A549 (cell line): ENCODE measurements around the gene CHMP6.

Experiments
- EP300 ChIP-seq, 2 experiments: fragments of >200 bp; sonication (Bioruptor Twin); formaldehyde crosslinking; IDR thresholded peaks; 2 replicates in 1 of 2; 3 replicates in 1 of 2; pipeline ENCODE4 v1.6.1; 2016 to 2017
- ESRRA ChIP-seq: fragments of 150-350 bp; IDR thresholded peaks from 2 replicates; pipeline ENCODE4 v1.6.1; 2014; ENCODE audit warnings: mild to moderate bottlenecking, low read length, borderline replicate concordance
- MYC ChIP-seq: IDR thresholded peaks from 2 replicates; pipeline ENCODE4 v1.6.1; 2012; ENCODE audit warnings: mild to moderate bottlenecking, inconsistent platforms, low read length, improper control_type of control experiment, borderline replicate concordance
- PHF8 ChIP-seq: fragments of 200-600 bp; sonication (generic); IDR thresholded peaks from 2 replicates; pipeline ENCODE4 v1.6.1; 2016; ENCODE audit warnings: low read depth, mild to moderate bottlenecking, antibody characterized with exemption, moderate library complexity, borderline replicate concordance
- POLR2A ChIP-seq: IDR thresholded peaks from 2 replicates; pipeline ENCODE4 v1.6.1; 2012; ENCODE audit warnings: mild to moderate bottlenecking, low read length
- RCOR1 ChIP-seq: fragments of 150-350 bp; IDR thresholded peaks from 2 replicates; pipeline ENCODE4 v1.6.1; 2014; ENCODE audit warnings: antibody characterized with exemption, low read length, low read depth
- TF ChIP-seq, protein P1 (sequence below): fragments of >200 bp; sonication (Bioruptor Twin); formaldehyde crosslinking; IDR thresholded peaks from 3 replicates; pipeline ENCODE4 v1.5.1; 2016

DNA sequence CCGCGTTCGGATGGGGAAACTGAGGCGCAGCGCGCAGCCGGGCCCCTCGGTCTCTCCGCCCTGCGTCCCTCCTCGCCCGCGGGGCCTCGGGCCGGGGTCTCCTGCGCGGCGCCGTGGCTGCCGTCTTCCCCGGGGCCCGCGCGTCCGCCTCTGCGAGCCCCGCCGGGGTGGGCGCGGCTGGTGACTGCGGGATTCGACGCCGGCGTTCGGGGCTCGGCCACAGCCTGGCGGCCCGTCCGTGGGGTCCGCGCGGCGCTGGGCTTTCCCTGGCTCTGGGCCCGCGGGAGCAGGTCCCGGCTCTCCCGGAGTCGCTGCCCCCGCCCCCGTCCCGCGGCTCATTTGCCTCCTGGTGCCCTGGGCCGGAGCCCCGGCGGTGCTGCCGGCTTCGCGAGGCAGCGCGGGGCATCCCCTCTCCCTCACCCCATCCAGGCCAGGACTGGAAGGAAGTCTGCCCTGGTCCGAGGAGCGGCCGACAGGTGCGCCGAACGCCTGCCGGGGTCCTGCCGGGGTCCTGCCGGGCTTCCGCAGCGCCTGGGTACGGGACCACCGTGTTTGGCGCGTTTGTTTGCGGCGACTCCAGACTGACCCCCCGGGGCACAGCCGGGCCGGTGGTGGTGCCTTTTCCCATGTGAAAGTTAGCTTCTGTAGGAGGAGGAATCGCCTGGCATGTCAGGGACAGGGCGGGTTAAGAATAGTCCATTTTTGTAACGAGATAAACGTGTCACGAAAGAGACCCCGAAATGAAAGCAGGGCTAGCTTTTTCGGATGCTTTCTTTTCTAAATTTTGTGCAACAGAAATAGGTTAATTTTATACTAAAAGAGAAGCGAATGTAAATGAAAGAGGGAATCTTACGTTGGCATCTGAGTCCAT lies 671 bp downstream of the CHMP6 start:
- TF ChIP-seq PHF8 (no peak), ESRRA (no peak), POLR2A (no peak), MYC (no peak), EP300 (IDR thresholded peaks at IDR 0.05) (no peak), RCOR1 (no peak)
- TF ChIP-seq, protein P1, sequence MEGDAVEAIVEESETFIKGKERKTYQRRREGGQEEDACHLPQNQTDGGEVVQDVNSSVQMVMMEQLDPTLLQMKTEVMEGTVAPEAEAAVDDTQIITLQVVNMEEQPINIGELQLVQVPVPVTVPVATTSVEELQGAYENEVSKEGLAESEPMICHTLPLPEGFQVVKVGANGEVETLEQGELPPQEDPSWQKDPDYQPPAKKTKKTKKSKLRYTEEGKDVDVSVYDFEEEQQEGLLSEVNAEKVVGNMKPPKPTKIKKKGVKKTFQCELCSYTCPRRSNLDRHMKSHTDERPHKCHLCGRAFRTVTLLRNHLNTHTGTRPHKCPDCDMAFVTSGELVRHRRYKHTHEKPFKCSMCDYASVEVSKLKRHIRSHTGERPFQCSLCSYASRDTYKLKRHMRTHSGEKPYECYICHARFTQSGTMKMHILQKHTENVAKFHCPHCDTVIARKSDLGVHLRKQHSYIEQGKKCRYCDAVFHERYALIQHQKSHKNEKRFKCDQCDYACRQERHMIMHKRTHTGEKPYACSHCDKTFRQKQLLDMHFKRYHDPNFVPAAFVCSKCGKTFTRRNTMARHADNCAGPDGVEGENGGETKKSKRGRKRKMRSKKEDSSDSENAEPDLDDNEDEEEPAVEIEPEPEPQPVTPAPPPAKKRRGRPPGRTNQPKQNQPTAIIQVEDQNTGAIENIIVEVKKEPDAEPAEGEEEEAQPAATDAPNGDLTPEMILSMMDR: no peak
